WTC11 (cell line): ENCODE measurements around the gene KCNE2. TPM values are rescaled to one million over a fixed set of nuclear protein-coding genes. Genes with fewer than 3 reads are reported as not detected.

ENCODE experiments used
- ATAC-seq: fragments of 200-7000 bp; cut with Tn5 transposase; 2 replicates; pipeline ENCODE4 v1.10.0; 2021; ENCODE audit warnings: mild to moderate bottlenecking, moderate library complexity
- CTCF ChIA-PET: fragments of 300-600 bp; sonication (Branson Sonifier 250); formaldehyde crosslinking; loops from one replicate; lab custom pipeline; 2021; ENCODE audit warnings: antibody characterized with exemption; lab: Charles Lee
- POLR2A ChIA-PET: fragments of 350-600 bp; sonication (Branson Sonifier 250); formaldehyde crosslinking; loops from one replicate; lab custom pipeline; 2021; ENCODE audit warnings: antibody characterized with exemption; lab: Charles Lee
- DNase-seq: peaks from one replicate; pipeline ENCODE4 v3.0.0; 2021; ENCODE audit warnings: low spot score
- H3K27ac Mint-ChIP-seq: 2 replicates; pipeline ENCODE4 v1.8.0; 2021; ENCODE audit warnings: mixed read lengths
- H3K27me3 Mint-ChIP-seq: 2 replicates; pipeline ENCODE4 v1.8.0; 2021; ENCODE audit warnings: low read depth, mild to moderate bottlenecking, moderate library complexity, mixed read lengths
- H3K36me3 Mint-ChIP-seq: 2 replicates; pipeline ENCODE4 v1.8.0; 2021; ENCODE audit warnings: mixed read lengths
- H3K4me1 Mint-ChIP-seq: 2 replicates; pipeline ENCODE4 v1.8.0; 2022; ENCODE audit warnings: mixed read lengths
- H3K4me3 Mint-ChIP-seq: 2 replicates; pipeline ENCODE4 v1.8.0; 2021; ENCODE audit warnings: mild to moderate bottlenecking, moderate library complexity, mixed read lengths
- H3K9me3 Mint-ChIP-seq: 2 replicates; pipeline ENCODE4 v1.8.0; 2021; ENCODE audit warnings: mixed read lengths
- AR ChIP-seq: fragments of 250-450 bp; sonication (Bioruptor Pico); IDR thresholded peaks from 2 replicates; pipeline ENCODE4 v1.9.0; 2021; ENCODE audit warnings: mild to moderate bottlenecking
- ATF6 ChIP-seq: sonication (generic); formaldehyde crosslinking; IDR thresholded peaks from 2 replicates; pipeline ENCODE4 v1.8.1; 2023; ENCODE audit warnings: mild to moderate bottlenecking, missing genetic modification reagents
- CREB1 ChIP-seq: sonication (generic); formaldehyde crosslinking; IDR thresholded peaks from 2 replicates; pipeline ENCODE4 v1.8.0; 2023; ENCODE audit warnings: mild to moderate bottlenecking, missing genetic modification reagents
- ELF4 ChIP-seq: sonication (generic); formaldehyde crosslinking; IDR thresholded peaks from 2 replicates; pipeline ENCODE4 v1.8.1; 2022; ENCODE audit warnings: low read depth, mild to moderate bottlenecking, moderate library complexity, missing genetic modification reagents
- ESRRA ChIP-seq: sonication (generic); formaldehyde crosslinking; IDR thresholded peaks from 2 replicates; pipeline ENCODE4 v1.8.1; 2022; ENCODE audit warnings: mild to moderate bottlenecking, missing genetic modification reagents, borderline replicate concordance
- JAZF1 ChIP-seq: fragments of 250-450 bp; sonication (Bioruptor Pico); IDR thresholded peaks from 2 replicates; pipeline ENCODE4 v1.9.0; 2021; ENCODE audit warnings: moderate library complexity, mild to moderate bottlenecking, inconsistent platforms
- NFE2L1 ChIP-seq: sonication (generic); formaldehyde crosslinking; IDR thresholded peaks from 2 replicates; pipeline ENCODE4 v1.8.1; 2023; ENCODE audit warnings: missing genetic modification reagents
- PRDM15 ChIP-seq: sonication (generic); formaldehyde crosslinking; IDR thresholded peaks from 2 replicates; pipeline ENCODE4 v1.8.0; 2022; ENCODE audit warnings: missing genetic modification reagents
- SOX15 ChIP-seq: fragments of 250-450 bp; sonication (Bioruptor Pico); IDR thresholded peaks from 2 replicates; pipeline ENCODE4 v1.9.0; 2021; ENCODE audit warnings: mild to moderate bottlenecking
- TCF7 ChIP-seq: sonication (generic); formaldehyde crosslinking; IDR thresholded peaks from 2 replicates; pipeline ENCODE4 v1.8.0; 2022; ENCODE audit warnings: mild to moderate bottlenecking, low read depth, missing genetic modification reagents, moderate library complexity
- ZNF263 ChIP-seq: sonication (generic); formaldehyde crosslinking; IDR thresholded peaks from 2 replicates; pipeline ENCODE4 v1.8.1; 2022; ENCODE audit warnings: low read depth, mild to moderate bottlenecking, moderate library complexity, missing genetic modification reagents
- ZNF532 ChIP-seq: fragments of 250-450 bp; sonication (Bioruptor Pico); IDR thresholded peaks from 2 replicates; pipeline ENCODE4 v1.9.0; 2021; ENCODE audit warnings: mild to moderate bottlenecking, borderline replicate concordance
- ZSCAN18 ChIP-seq: fragments of 250-450 bp; sonication (Bioruptor Pico); IDR thresholded peaks from 2 replicates; pipeline ENCODE4 v2.1.2; 2022; ENCODE audit warnings: mild to moderate bottlenecking, moderate library complexity
- total RNA-seq: library from RNA; stranded (reverse); gene quantifications from 3 replicates; pipeline ENCODE4 v1.2.3, GENCODE V29; 2021
- TF ChIP-seq, protein P1 (sequence below): sonication (generic); formaldehyde crosslinking; IDR thresholded peaks from 2 replicates; pipeline ENCODE4 v1.8.0; 2022; ENCODE audit warnings: mild to moderate bottlenecking, missing genetic modification reagents
- TF ChIP-seq, protein P2 (sequence below): sonication (generic); formaldehyde crosslinking; IDR thresholded peaks from 2 replicates; pipeline ENCODE4 v1.8.1; 2022; ENCODE audit warnings: low read depth, mild to moderate bottlenecking, moderate library complexity, missing genetic modification reagents, borderline replicate concordance
- TF ChIP-seq, protein P3 (sequence below): fragments of 250-450 bp; sonication (Bioruptor Pico); IDR thresholded peaks from 2 replicates; pipeline ENCODE4 v1.9.0; 2021; ENCODE audit warnings: moderate library complexity, mild to moderate bottlenecking, inconsistent platforms, borderline replicate concordance

KCNE2 gene
- total RNA-seq, 1 experiment from 2014 or later: 0.44 TPM

GRCh38 chr21:34336245-34336644, 27.6 kb upstream of the KCNE2 start:
- POLR2A ChIA-PET: no interaction called here
- no peaks in the 10 kb centered on the region for H3K36me3 Mint-ChIP-seq
- ATAC-seq: no peak

More at GRCh38 chr21:34336245-34336644, 27.6 kb upstream of the KCNE2 start:
- TF ChIP-seq NFE2L1 (CRISPR knock-in tag) (no peak), ZNF532 (CRISPR knock-in tag) (no peak), CREB1 (no peak), ESRRA (CRISPR knock-in tag) (no peak), PRDM15 (CRISPR knock-in tag) (no peak), AR (CRISPR knock-in tag) (no peak), ZNF263 (CRISPR knock-in tag) (no peak), TCF7 (CRISPR knock-in tag) (no peak), ATF6 (CRISPR knock-in tag) (no peak), ELF4 (CRISPR knock-in tag) (no peak), ZSCAN18 (CRISPR knock-in tag) (no peak), SOX15 (CRISPR knock-in tag) (no peak), JAZF1 (CRISPR knock-in tag) (no peak)
- TF ChIP-seq, protein P1, sequence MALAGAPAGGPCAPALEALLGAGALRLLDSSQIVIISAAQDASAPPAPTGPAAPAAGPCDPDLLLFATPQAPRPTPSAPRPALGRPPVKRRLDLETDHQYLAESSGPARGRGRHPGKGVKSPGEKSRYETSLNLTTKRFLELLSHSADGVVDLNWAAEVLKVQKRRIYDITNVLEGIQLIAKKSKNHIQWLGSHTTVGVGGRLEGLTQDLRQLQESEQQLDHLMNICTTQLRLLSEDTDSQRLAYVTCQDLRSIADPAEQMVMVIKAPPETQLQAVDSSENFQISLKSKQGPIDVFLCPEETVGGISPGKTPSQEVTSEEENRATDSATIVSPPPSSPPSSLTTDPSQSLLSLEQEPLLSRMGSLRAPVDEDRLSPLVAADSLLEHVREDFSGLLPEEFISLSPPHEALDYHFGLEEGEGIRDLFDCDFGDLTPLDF (CRISPR knock-in tag): no peak
- TF ChIP-seq, protein P2, sequence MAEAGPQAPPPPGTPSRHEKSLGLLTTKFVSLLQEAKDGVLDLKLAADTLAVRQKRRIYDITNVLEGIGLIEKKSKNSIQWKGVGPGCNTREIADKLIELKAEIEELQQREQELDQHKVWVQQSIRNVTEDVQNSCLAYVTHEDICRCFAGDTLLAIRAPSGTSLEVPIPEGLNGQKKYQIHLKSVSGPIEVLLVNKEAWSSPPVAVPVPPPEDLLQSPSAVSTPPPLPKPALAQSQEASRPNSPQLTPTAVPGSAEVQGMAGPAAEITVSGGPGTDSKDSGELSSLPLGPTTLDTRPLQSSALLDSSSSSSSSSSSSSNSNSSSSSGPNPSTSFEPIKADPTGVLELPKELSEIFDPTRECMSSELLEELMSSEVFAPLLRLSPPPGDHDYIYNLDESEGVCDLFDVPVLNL (CRISPR knock-in tag): no peak
- TF ChIP-seq, protein P3, sequence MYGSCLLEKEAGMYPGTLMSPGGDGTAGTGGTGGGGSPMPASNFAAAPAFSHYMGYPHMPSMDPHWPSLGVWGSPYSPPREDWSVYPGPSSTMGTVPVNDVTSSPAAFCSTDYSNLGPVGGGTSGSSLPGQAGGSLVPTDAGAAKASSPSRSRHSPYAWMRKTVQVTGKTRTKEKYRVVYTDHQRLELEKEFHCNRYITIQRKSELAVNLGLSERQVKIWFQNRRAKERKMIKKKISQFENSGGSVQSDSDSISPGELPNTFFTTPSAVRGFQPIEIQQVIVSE (CRISPR knock-in tag): no peak
- no peak for DNase-seq
- Mint-ChIP-seq H3K9me3 (no peaks in the 10 kb centered on the region), H3K4me3 (no peak overlapping the region), H3K27me3 (no peaks in the 10 kb centered on the region), H3K27ac (no peak overlapping the region), H3K4me1 (0 out of 2 replicates have a peak, but pooled peaks cover 6% of the 10 kb centered on the region)
- CTCF ChIA-PET: interaction anchor here (3.9 kb wide), 1 partner anchor 12 kb away, joined by 17 read pairs; no protein-coding TSS in a partner anchor
